DOHH2 (cell line): ENCODE results near the gene TCFL5.

Source experiments
- H3F3A ChIP-seq: fragments of 200-600 bp; sonication (generic), shearing (Covaris generic); 2 replicates; pipeline ENCODE4 v1.6.0; 2016; ENCODE audit warnings: antibody characterized with exemption, mild to moderate bottlenecking; ENCODE audit not compliant: control insufficient read depth, insufficient read depth
- H3K27ac ChIP-seq: fragments of 200-600 bp; sonication (generic); 2 replicates; pipeline ENCODE4 v1.5.1; 2014; ENCODE audit warnings: low read depth, mild to moderate bottlenecking, low read length, moderate library complexity
- H3K27me3 ChIP-seq: fragments of 200-600 bp; sonication (generic); 2 replicates; pipeline ENCODE4 v1.6.1; 2014; ENCODE audit warnings: mild to moderate bottlenecking, low read length, mixed read lengths; ENCODE audit not compliant: control insufficient read depth
- H3K36me3 ChIP-seq: fragments of 200-600 bp; sonication (generic); 2 replicates; pipeline ENCODE4 v1.6.1; 2014; ENCODE audit warnings: mild to moderate bottlenecking, low read length, moderate library complexity, mixed read lengths; ENCODE audit not compliant: control insufficient read depth
- H3K4me1 ChIP-seq: fragments of 200-600 bp; sonication (generic); 2 replicates; pipeline ENCODE4 v1.6.1; 2014; ENCODE audit warnings: mild to moderate bottlenecking, low read length, mixed read lengths; ENCODE audit not compliant: control insufficient read depth
- H3K4me2 ChIP-seq: fragments of 200-600 bp; sonication (generic); 2 replicates; pipeline ENCODE4 v1.6.0; 2014; ENCODE audit warnings: mild to moderate bottlenecking, low read length, moderate library complexity
- H3K4me3 ChIP-seq: fragments of 200-600 bp; sonication (generic); 2 replicates; pipeline ENCODE4 v1.5.1; 2014; ENCODE audit warnings: mild to moderate bottlenecking, low read length, mixed read lengths
- H3K79me2 ChIP-seq: fragments of 200-600 bp; sonication (generic); 2 replicates; pipeline ENCODE4 v1.6.1; 2014; ENCODE audit warnings: mild to moderate bottlenecking, low read length, mixed read lengths; ENCODE audit not compliant: control insufficient read depth
- H3K9me2 ChIP-seq: fragments of 200-600 bp; sonication (generic); replicated peaks from 2 replicates; pipeline ENCODE4 v1.6.1; 2014; ENCODE audit warnings: mild to moderate bottlenecking, low read length, mixed read lengths; ENCODE audit not compliant: control insufficient read depth
- H3K9me3 ChIP-seq: fragments of 200-600 bp; sonication (generic); 2 replicates; pipeline ENCODE4 v1.6.1; 2014; ENCODE audit warnings: antibody characterized with exemption, low read length, mixed read lengths; ENCODE audit not compliant: control insufficient read depth, insufficient read depth
- H4K20me1 ChIP-seq: fragments of 200-600 bp; sonication (generic); 2 replicates; pipeline ENCODE4 v1.6.0; 2014; ENCODE audit warnings: low read depth, mild to moderate bottlenecking, antibody characterized with exemption, low read length, moderate library complexity; ENCODE audit not compliant: control insufficient read depth, insufficient read depth
- EZH2phosphoT487 ChIP-seq: fragments of 200-600 bp; sonication (generic); IDR thresholded peaks from 2 replicates; pipeline ENCODE4 v1.6.1; 2017; ENCODE audit warnings: borderline replicate concordance, mild to moderate bottlenecking, antibody characterized with exemption, low read length, moderate library complexity, mixed read lengths
- TF ChIP-seq, protein P1 (sequence below): fragments of 200-600 bp; sonication (generic); IDR thresholded peaks from one replicate; pipeline ENCODE4 v1.5.1; 2014; ENCODE audit warnings: antibody characterized with exemption, mild to moderate bottlenecking, low read depth, low read length; ENCODE audit not compliant: poor library complexity, severe bottlenecking

TCFL5 gene

DNA sequence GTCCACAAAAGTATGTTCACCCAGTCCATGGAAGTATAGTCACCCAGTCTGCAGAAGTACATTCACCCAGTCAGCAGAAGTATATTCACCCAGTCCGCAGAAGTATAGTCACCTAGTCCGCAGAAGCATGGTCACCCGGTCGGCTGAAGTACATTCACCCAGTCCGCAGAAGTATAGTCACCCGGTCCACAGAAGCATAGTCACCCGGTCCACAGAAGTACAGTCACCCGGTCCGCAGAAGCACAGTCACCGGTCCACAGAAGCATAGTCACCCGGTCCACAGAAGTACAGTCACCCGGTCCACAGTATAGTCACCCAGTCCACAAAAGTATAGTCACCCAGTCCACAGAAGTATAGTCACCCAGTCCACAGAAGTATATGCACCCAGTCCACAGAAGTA is 8.8 kb downstream of the TCFL5 start:
- no peak overlapping the region for H3K4me3 ChIP-seq
- no peak overlapping the region for H3K4me2 ChIP-seq
- H3K9me3 ChIP-seq = no peaks in the 10 kb centered on the region
- H3K4me1 ChIP-seq = no peaks in the 10 kb centered on the region
- no peaks in the 10 kb centered on the region for H3K9me2 ChIP-seq
- no peaks in the 10 kb centered on the region for H4K20me1 ChIP-seq
- TF ChIP-seq, protein P1, sequence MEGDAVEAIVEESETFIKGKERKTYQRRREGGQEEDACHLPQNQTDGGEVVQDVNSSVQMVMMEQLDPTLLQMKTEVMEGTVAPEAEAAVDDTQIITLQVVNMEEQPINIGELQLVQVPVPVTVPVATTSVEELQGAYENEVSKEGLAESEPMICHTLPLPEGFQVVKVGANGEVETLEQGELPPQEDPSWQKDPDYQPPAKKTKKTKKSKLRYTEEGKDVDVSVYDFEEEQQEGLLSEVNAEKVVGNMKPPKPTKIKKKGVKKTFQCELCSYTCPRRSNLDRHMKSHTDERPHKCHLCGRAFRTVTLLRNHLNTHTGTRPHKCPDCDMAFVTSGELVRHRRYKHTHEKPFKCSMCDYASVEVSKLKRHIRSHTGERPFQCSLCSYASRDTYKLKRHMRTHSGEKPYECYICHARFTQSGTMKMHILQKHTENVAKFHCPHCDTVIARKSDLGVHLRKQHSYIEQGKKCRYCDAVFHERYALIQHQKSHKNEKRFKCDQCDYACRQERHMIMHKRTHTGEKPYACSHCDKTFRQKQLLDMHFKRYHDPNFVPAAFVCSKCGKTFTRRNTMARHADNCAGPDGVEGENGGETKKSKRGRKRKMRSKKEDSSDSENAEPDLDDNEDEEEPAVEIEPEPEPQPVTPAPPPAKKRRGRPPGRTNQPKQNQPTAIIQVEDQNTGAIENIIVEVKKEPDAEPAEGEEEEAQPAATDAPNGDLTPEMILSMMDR = no peak
- no peak for TF ChIP-seq EZH2phosphoT487
- no peaks in the 10 kb centered on the region for H3K27me3 ChIP-seq
- H3K79me2 ChIP-seq = no peaks in the 10 kb centered on the region
- peaks cover 41% of the 10 kb centered on the region for H3K36me3 ChIP-seq
- H3K27ac ChIP-seq = no peak overlapping the region
- no peaks in the 10 kb centered on the region for H3F3A ChIP-seq

DNA sequence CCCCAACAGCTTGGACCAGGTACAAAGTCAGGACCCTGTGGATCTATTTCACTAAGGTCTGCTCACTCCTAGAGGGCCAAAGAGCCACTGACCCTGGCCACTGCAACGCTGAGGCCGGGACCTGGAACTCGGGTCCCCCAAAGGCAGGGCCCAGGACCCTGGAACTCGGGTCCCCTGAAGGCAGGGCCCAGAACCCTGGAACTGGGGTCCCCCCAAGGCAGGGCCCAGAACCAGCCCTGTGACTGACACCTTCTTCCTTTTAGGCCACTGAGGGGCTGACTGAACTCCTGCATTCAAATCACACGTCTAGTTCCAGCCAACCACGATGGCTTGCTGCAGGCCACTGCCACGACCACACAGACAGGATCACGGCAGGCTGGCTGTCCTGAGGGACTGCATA is 9.4 kb downstream of the TCFL5 start:
- H3K4me1 ChIP-seq = no peaks in the 10 kb centered on the region
- TF ChIP-seq, protein P1 = no peak
- no peak for TF ChIP-seq EZH2phosphoT487
- no peak overlapping the region for H3K4me2 ChIP-seq
- H3K9me2 ChIP-seq = no peaks in the 10 kb centered on the region
- H4K20me1 ChIP-seq = no peaks in the 10 kb centered on the region
- no peak overlapping the region for H3K4me3 ChIP-seq
- H3K27ac ChIP-seq = no peak overlapping the region
- no peaks in the 10 kb centered on the region for H3K27me3 ChIP-seq
- no peaks in the 10 kb centered on the region for H3K79me2 ChIP-seq
- no peaks in the 10 kb centered on the region for H3F3A ChIP-seq
- no peaks in the 10 kb centered on the region for H3K9me3 ChIP-seq
- peaks cover 37% of the 10 kb centered on the region for H3K36me3 ChIP-seq

GRCh38 chr20:62850333-62850974 is 11.2 kb downstream of the TCFL5 start:
- Histone ChIP-seq H3K9me3 (no peaks in the 10 kb centered on the region), H3F3A (no peaks in the 10 kb centered on the region), H3K9me2 (no peaks in the 10 kb centered on the region), H3K4me2 (no peak overlapping the region), H3K4me3 (no peak overlapping the region), H3K79me2 (no peaks in the 10 kb centered on the region), H3K36me3 (peaks cover 36% of the 10 kb centered on the region), H3K27me3 (no peaks in the 10 kb centered on the region), H3K27ac (no peak overlapping the region), H3K4me1 (no peaks in the 10 kb centered on the region), H4K20me1 (no peaks in the 10 kb centered on the region)
- TF ChIP-seq EZH2phosphoT487 = no peak
- TF ChIP-seq, protein P1 = no peak
